ENCODE data around the gene LMO7.

Gene LMO7

DNA sequence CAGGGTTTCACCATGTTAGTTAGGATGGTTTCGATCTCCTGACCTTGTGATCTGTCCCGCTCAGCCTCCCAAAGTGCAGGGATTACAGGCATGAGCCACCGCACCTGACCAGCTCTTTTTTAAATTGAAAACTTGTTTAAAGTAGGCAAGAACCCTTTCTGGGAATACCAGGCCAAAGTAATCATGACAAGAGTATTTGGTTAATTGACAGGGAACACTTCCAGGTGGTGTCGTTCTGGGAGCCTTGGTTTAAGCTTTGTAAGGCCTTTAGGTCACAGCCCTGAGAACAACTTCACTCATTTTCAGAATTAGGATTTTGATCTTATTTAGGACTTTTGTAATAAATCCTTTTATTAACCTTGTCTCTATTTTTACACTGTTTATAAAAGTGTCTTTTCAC lies 115.2 kb downstream of the LMO7 start:
- H3K23ac ChIP-seq (ENCODE audit: low read length in 2 of 2), result no peak overlapping the region
- H3K36me3 ChIP-seq (ENCODE audit: control insufficient read depth in 1 of 2, insufficient read depth in 2 of 2, low read depth in 1 of 2, low read length in 2 of 2), result peaks cover 0 to 8% of the 10 kb centered on the region in 2 experiments
- H2BK15ac ChIP-seq (ENCODE audit: low read depth, poor library complexity, severe bottlenecking), result no peak overlapping the region
- peaks cover 18% of the 10 kb centered on the region for H3K79me1 ChIP-seq (replicated peaks; ENCODE audit: low read length, poor library complexity, severe bottlenecking)
- no peak overlapping the region for H3K4ac ChIP-seq (ENCODE audit: low read depth in 1 of 2, low read length in 2 of 2)
- H4K91ac ChIP-seq (ENCODE audit: low read length), result no peak overlapping the region
- H2AFZ ChIP-seq (ENCODE audit: low read depth, low read length), result no peak overlapping the region
- H2BK120ac ChIP-seq (ENCODE audit: low read depth, low read length), result no peak overlapping the region
- H2BK12ac ChIP-seq (ENCODE audit: low read length in 2 of 2), result no peak overlapping the region
- H3K18ac ChIP-seq (ENCODE audit: low read depth in 1 of 2, low read length in 2 of 2), result no peak overlapping the region
- no peak overlapping the region for H2AK5ac ChIP-seq (ENCODE audit: low read length, severe bottlenecking)
- no peak overlapping the region for H2BK5ac ChIP-seq (ENCODE audit: low read depth, low read length, poor library complexity, severe bottlenecking)
- H3K4me3 ChIP-seq (ENCODE audit: insufficient read depth in 1 of 2, low read depth in 1 of 2, low read length in 2 of 2), result no peak overlapping the region
- H3K9me3 ChIP-seq (ENCODE audit: control insufficient read depth, low read length), result no peaks in the 10 kb centered on the region
- H3K27me3 ChIP-seq (ENCODE audit: control insufficient read depth in 1 of 2, insufficient read depth in 1 of 2, low read length in 2 of 2), result no peaks in the 10 kb centered on the region
- H3K4me1 ChIP-seq (ENCODE audit: control insufficient read depth, insufficient read depth, low read depth, low read length), result peaks cover 2% of the 10 kb centered on the region
- H3K14ac ChIP-seq (ENCODE audit: low read length in 2 of 2), result no peak overlapping the region
- H3K4me2 ChIP-seq (ENCODE audit: low read length, poor library complexity, severe bottlenecking), result no peak overlapping the region
- WGBS, result over 99% methylated on average over 4 of the region's 4 CpGs
- H3K27ac ChIP-seq (ENCODE audit: low read length, poor library complexity, severe bottlenecking), result no peak overlapping the region
- H4K8ac ChIP-seq (ENCODE audit: low read length), result no peak overlapping the region
- no peak overlapping the region for H3K9ac ChIP-seq (ENCODE audit: low read length)
- no peak for DNase-seq

DNA sequence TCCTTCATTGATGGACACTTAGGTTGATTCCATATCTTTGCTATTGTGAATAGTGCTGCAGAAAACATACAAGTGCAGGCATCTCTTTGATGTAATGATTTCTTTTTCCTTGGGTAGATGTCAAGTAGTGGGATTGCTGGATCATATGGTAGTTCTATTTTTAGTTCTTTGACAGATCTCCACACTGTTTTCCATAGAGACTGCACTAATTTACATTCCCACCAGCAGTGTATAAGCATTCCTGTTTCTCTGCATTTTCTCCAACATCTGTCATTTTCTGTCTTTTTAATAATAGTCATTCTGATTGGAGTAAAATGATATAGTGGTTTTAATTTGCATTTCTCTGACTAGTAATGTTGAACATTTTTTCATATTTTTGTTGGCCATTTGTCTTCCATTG lies 116.7 kb downstream of the LMO7 start:
- Histone ChIP-seq H3K79me1 (replicated peaks; ENCODE audit: low read length, poor library complexity, severe bottlenecking) (peaks cover 24% of the 10 kb centered on the region), H3K9ac (ENCODE audit: low read length) (no peak overlapping the region), H3K27me3 (ENCODE audit: control insufficient read depth in 1 of 2, insufficient read depth in 1 of 2, low read length in 2 of 2) (no peaks in the 10 kb centered on the region), H4K8ac (ENCODE audit: low read length) (no peak overlapping the region), H3K4ac (ENCODE audit: low read depth in 1 of 2, low read length in 2 of 2) (no peak overlapping the region), H2BK120ac (ENCODE audit: low read depth, low read length) (no peak overlapping the region), H3K18ac (ENCODE audit: low read depth in 1 of 2, low read length in 2 of 2) (no peak overlapping the region), H3K27ac (ENCODE audit: low read length, poor library complexity, severe bottlenecking) (no peak overlapping the region), H4K91ac (ENCODE audit: low read length) (no peak overlapping the region), H3K36me3 (ENCODE audit: control insufficient read depth in 1 of 2, insufficient read depth in 2 of 2, low read depth in 1 of 2, low read length in 2 of 2) (peaks cover 0 to 10% of the 10 kb centered on the region in 2 experiments), H3K4me2 (ENCODE audit: low read length, poor library complexity, severe bottlenecking) (no peak overlapping the region), H2AK5ac (ENCODE audit: low read length, severe bottlenecking) (no peak overlapping the region), H3K14ac (ENCODE audit: low read length in 2 of 2) (no peak overlapping the region), H2AFZ (ENCODE audit: low read depth, low read length) (no peak overlapping the region), H2BK12ac (ENCODE audit: low read length in 2 of 2) (no peak overlapping the region), H3K4me1 (ENCODE audit: control insufficient read depth, insufficient read depth, low read depth, low read length) (peaks cover 2% of the 10 kb centered on the region), H3K9me3 (ENCODE audit: control insufficient read depth, low read length) (no peaks in the 10 kb centered on the region), H2BK15ac (ENCODE audit: low read depth, poor library complexity, severe bottlenecking) (no peak overlapping the region), H2BK5ac (ENCODE audit: low read depth, low read length, poor library complexity, severe bottlenecking) (no peak overlapping the region), H3K4me3 (ENCODE audit: insufficient read depth in 1 of 2, low read depth in 1 of 2, low read length in 2 of 2) (no peak overlapping the region), H3K23ac (ENCODE audit: low read length in 2 of 2) (no peak overlapping the region)
- peak; percentile 37 for DNase-seq

DNA sequence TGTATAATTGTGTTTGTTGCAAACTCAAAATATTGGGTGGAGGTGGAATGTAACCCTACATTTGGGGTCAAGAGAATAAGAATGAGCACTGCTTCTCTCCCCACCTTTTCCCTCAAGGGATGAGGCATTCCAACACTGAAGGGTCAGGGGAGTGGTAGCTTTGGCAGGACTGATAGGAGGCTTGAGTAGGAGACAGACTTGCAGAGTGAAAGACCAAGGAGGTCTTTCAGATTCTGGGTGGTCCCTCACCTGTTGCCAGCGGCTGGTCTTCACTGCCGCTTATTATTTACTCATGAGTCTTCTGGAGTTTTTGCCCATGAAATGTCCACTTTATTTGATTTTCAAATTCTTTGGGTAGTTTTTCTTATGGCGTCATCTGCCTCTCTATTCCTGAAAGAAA lies 118.8 kb downstream of the LMO7 start:
- no peaks in the 10 kb centered on the region for H3K9me3 ChIP-seq (ENCODE audit: control insufficient read depth, low read length)
- no peak overlapping the region for H3K18ac ChIP-seq (ENCODE audit: low read depth in 1 of 2, low read length in 2 of 2)
- H3K9ac ChIP-seq (ENCODE audit: low read length), result no peak overlapping the region
- no peak overlapping the region for H4K91ac ChIP-seq (ENCODE audit: low read length)
- H3K4me1 ChIP-seq (ENCODE audit: control insufficient read depth, insufficient read depth, low read depth, low read length), result no peaks in the 10 kb centered on the region
- no peak overlapping the region for H3K4me3 ChIP-seq (ENCODE audit: insufficient read depth in 1 of 2, low read depth in 1 of 2, low read length in 2 of 2)
- no peak for DNase-seq
- H3K4me2 ChIP-seq (ENCODE audit: low read length, poor library complexity, severe bottlenecking), result no peak overlapping the region
- H3K36me3 ChIP-seq (ENCODE audit: control insufficient read depth in 1 of 2, insufficient read depth in 2 of 2, low read depth in 1 of 2, low read length in 2 of 2), result peaks cover 0 to 10% of the 10 kb centered on the region in 2 experiments
- no peak overlapping the region for H2BK12ac ChIP-seq (ENCODE audit: low read length in 2 of 2)
- H2BK15ac ChIP-seq (ENCODE audit: low read depth, poor library complexity, severe bottlenecking), result no peak overlapping the region
- H3K4ac ChIP-seq (ENCODE audit: low read depth in 1 of 2, low read length in 2 of 2), result no peak overlapping the region
- no peak overlapping the region for H4K8ac ChIP-seq (ENCODE audit: low read length)
- H2BK5ac ChIP-seq (ENCODE audit: low read depth, low read length, poor library complexity, severe bottlenecking), result no peak overlapping the region
- no peaks in the 10 kb centered on the region for H3K27me3 ChIP-seq (ENCODE audit: control insufficient read depth in 1 of 2, insufficient read depth in 1 of 2, low read length in 2 of 2)
- no peak overlapping the region for H3K14ac ChIP-seq (ENCODE audit: low read length in 2 of 2)
- H3K27ac ChIP-seq (ENCODE audit: low read length, poor library complexity, severe bottlenecking), result no peak overlapping the region
- no peak overlapping the region for H2AK5ac ChIP-seq (ENCODE audit: low read length, severe bottlenecking)
- H2AFZ ChIP-seq (ENCODE audit: low read depth, low read length), result no peak overlapping the region
- 98% methylated on average over 3 of the region's 3 CpGs for WGBS
- H2BK120ac ChIP-seq (ENCODE audit: low read depth, low read length), result no peak overlapping the region
- H3K23ac ChIP-seq (ENCODE audit: low read length in 2 of 2), result no peak overlapping the region
- peaks cover 29% of the 10 kb centered on the region for H3K79me1 ChIP-seq (replicated peaks; ENCODE audit: low read length, poor library complexity, severe bottlenecking)

DNA sequence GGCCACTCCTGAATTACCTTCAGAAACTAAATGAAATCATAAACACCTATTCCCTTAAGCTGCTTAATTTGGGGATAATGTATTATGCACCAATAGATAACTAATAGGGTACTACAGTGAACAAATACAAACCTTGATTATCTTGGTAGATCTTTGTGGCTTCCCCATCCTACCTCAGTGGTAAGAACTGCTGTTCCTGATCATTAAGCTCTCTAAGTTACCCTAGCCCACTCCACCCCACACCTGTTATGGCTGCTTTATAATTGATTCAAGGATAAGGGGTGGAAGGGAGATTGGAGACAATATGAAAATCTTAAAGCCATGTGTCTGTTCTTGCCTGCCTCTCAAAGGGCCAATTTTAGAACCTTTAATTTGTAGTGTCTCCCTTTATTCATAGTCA lies 121.2 kb downstream of the LMO7 start:
- no peak for DNase-seq
- Histone ChIP-seq H3K9me3 (ENCODE audit: control insufficient read depth, low read length) (no peaks in the 10 kb centered on the region), H3K14ac (ENCODE audit: low read length in 2 of 2) (no peak overlapping the region), H3K18ac (ENCODE audit: low read depth in 1 of 2, low read length in 2 of 2) (no peak overlapping the region), H3K4me3 (ENCODE audit: insufficient read depth in 1 of 2, low read depth in 1 of 2, low read length in 2 of 2) (no peak overlapping the region), H3K4ac (ENCODE audit: low read depth in 1 of 2, low read length in 2 of 2) (no peak overlapping the region), H4K8ac (ENCODE audit: low read length) (no peak overlapping the region), H4K91ac (ENCODE audit: low read length) (no peak overlapping the region), H2AK5ac (ENCODE audit: low read length, severe bottlenecking) (no peak overlapping the region), H2AFZ (ENCODE audit: low read depth, low read length) (no peak overlapping the region), H2BK120ac (ENCODE audit: low read depth, low read length) (no peak overlapping the region), H3K27ac (ENCODE audit: low read length, poor library complexity, severe bottlenecking) (no peak overlapping the region), H2BK15ac (ENCODE audit: low read depth, poor library complexity, severe bottlenecking) (no peak overlapping the region), H2BK5ac (ENCODE audit: low read depth, low read length, poor library complexity, severe bottlenecking) (no peak overlapping the region), H3K4me2 (ENCODE audit: low read length, poor library complexity, severe bottlenecking) (no peak overlapping the region), H3K79me1 (replicated peaks; ENCODE audit: low read length, poor library complexity, severe bottlenecking) (peaks cover 25% of the 10 kb centered on the region), H3K23ac (ENCODE audit: low read length in 2 of 2) (no peak overlapping the region), H3K9ac (ENCODE audit: low read length) (no peak overlapping the region), H2BK12ac (ENCODE audit: low read length in 2 of 2) (no peak overlapping the region), H3K4me1 (ENCODE audit: control insufficient read depth, insufficient read depth, low read depth, low read length) (peaks cover 2% of the 10 kb centered on the region), H3K36me3 (ENCODE audit: control insufficient read depth in 1 of 2, insufficient read depth in 2 of 2, low read depth in 1 of 2, low read length in 2 of 2) (peaks cover 0 to 10% of the 10 kb centered on the region in 2 experiments), H3K27me3 (ENCODE audit: control insufficient read depth in 1 of 2, insufficient read depth in 1 of 2, low read length in 2 of 2) (no peaks in the 10 kb centered on the region)
